ENCODE results near the gene AEN.

Gene AEN

GRCh38 chr15:88663141-88663621, 42.0 kb downstream of the AEN start:
- no peak for DNase-seq

GRCh38 chr15:88664151-88664778, 43.1 kb downstream of the AEN start:
- DNase-seq: peak in 13 of 51 donors; percentile 19 to 61 (median 45)

- DNase-seq: no peak
These were observed 53.5 kb downstream of the AEN start for GRCh38 chr15:88674661-88675060.

- no peak for DNase-seq
These were observed 57.6 kb downstream of the AEN start for GRCh38 chr15:88678755-88679154.

GRCh38 chr15:88680241-88681001, 59.3 kb downstream of the AEN start:
- DNase-seq: peak in 7 of 51 donors; percentile 6 to 21 (median 16)

GRCh38 chr15:88681610-88682221, 60.6 kb downstream of the AEN start:
- DNase-seq: peak in 33 of 51 donors; percentile 20 to 78 (median 45)

Measured in hypothalamus (tissue), 51 donors.